Measurements from ENCODE around the gene C10orf67. TPM values are rescaled to one million over a fixed set of nuclear protein-coding genes. Genes with fewer than 3 reads are reported as not detected.

C10orf67 gene
- total and polyA plus RNA-seq, 9 donors, result 0.08 to 1.0 (median 0.28) TPM

- no peak overlapping the region for H3K27ac ChIP-seq
- H3K36me3 ChIP-seq, result no peaks in the 10 kb centered on the region
- intact Hi-C loops (cut with DNase I), result no loop called here
- H3K27me3 ChIP-seq, result no peaks in the 10 kb centered on the region
- no peak for DNase-seq
- H3K9me3 ChIP-seq, result no peaks in the 10 kb centered on the region
- TF ChIP-seq POLR2A (IDR thresholded peaks at IDR 0.05) (no peak), EP300 (IDR thresholded peaks at IDR 0.05) (no peak)
- TF ChIP-seq, protein P1, sequence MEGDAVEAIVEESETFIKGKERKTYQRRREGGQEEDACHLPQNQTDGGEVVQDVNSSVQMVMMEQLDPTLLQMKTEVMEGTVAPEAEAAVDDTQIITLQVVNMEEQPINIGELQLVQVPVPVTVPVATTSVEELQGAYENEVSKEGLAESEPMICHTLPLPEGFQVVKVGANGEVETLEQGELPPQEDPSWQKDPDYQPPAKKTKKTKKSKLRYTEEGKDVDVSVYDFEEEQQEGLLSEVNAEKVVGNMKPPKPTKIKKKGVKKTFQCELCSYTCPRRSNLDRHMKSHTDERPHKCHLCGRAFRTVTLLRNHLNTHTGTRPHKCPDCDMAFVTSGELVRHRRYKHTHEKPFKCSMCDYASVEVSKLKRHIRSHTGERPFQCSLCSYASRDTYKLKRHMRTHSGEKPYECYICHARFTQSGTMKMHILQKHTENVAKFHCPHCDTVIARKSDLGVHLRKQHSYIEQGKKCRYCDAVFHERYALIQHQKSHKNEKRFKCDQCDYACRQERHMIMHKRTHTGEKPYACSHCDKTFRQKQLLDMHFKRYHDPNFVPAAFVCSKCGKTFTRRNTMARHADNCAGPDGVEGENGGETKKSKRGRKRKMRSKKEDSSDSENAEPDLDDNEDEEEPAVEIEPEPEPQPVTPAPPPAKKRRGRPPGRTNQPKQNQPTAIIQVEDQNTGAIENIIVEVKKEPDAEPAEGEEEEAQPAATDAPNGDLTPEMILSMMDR (IDR thresholded peaks at IDR 0.05), result no peak
- H3K4me3 ChIP-seq, result no peak overlapping the region
- peaks cover 2% of the 10 kb centered on the region for H3K4me1 ChIP-seq (ENCODE audit: insufficient read depth)
- 3 to 5% (median 4%) methylated on average over 37 to 70 of the region's 70 CpGs for WGBS, 3 donors
Observed at GRCh38 chr10:23194966-23195845, 149.4 kb downstream of the C10orf67 start.

DNA sequence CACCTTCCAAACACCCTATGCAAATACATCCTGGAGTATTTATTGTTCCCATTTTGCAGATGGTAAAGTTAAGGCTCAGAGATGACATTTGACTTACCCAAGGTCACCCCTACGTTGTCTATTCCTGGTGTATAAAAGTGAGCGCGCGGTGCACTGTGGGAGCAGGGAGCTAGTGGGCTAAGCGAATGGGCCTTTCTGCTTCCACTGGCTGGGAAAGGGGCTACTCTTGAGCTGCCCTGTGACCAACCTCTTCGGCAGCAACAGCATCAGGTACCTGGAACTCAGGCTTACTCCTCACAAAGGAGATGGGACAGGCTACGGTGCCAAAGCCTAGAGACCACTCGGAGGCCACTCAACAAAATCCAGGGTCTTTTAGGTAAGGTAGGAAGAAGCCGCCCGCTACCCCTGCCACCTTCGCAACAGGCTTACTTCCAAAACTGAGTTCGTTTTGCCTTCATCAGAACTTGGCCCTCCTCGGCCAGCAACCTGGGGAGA is 150.1 kb downstream of the C10orf67 start:
- H3K4me3 ChIP-seq, result no peak overlapping the region
- intact Hi-C loops (cut with DNase I), result no loop called here
- no peak overlapping the region for H3K27ac ChIP-seq
- no peaks in the 10 kb centered on the region for H3K36me3 ChIP-seq
- peaks cover 2% of the 10 kb centered on the region for H3K4me1 ChIP-seq (ENCODE audit: insufficient read depth)
- TF ChIP-seq POLR2A (IDR thresholded peaks at IDR 0.05), result no peak
- no peak for TF ChIP-seq EP300 (IDR thresholded peaks at IDR 0.05)
- TF ChIP-seq, protein P1 (IDR thresholded peaks at IDR 0.05), result no peak
- no peaks in the 10 kb centered on the region for H3K27me3 ChIP-seq
- WGBS, 3 donors, result 5 to 10% (median 10%) methylated on average over 13 of the region's 13 CpGs
- DNase-seq, result no peak
- H3K9me3 ChIP-seq, result no peaks in the 10 kb centered on the region

- Histone ChIP-seq H3K4me1 (ENCODE audit: insufficient read depth) (peaks cover 2% of the 10 kb centered on the region), H3K9me3 (no peaks in the 10 kb centered on the region), H3K27me3 (no peaks in the 10 kb centered on the region), H3K4me3 (no peak overlapping the region), H3K36me3 (no peaks in the 10 kb centered on the region), H3K27ac (no peak overlapping the region)
- no peak for DNase-seq
- intact Hi-C loops (cut with DNase I), result no loop called here
- TF ChIP-seq, protein P1 (IDR thresholded peaks at IDR 0.05), result no peak
- TF ChIP-seq EP300 (IDR thresholded peaks at IDR 0.05) (no peak), POLR2A (IDR thresholded peaks at IDR 0.05) (no peak)
- 4 to 5% (median 4%) methylated on average over 19 of the region's 19 CpGs for WGBS, 3 donors
Observed at GRCh38 chr10:23193435-23194074, 151.0 kb downstream of the C10orf67 start.

DNA sequence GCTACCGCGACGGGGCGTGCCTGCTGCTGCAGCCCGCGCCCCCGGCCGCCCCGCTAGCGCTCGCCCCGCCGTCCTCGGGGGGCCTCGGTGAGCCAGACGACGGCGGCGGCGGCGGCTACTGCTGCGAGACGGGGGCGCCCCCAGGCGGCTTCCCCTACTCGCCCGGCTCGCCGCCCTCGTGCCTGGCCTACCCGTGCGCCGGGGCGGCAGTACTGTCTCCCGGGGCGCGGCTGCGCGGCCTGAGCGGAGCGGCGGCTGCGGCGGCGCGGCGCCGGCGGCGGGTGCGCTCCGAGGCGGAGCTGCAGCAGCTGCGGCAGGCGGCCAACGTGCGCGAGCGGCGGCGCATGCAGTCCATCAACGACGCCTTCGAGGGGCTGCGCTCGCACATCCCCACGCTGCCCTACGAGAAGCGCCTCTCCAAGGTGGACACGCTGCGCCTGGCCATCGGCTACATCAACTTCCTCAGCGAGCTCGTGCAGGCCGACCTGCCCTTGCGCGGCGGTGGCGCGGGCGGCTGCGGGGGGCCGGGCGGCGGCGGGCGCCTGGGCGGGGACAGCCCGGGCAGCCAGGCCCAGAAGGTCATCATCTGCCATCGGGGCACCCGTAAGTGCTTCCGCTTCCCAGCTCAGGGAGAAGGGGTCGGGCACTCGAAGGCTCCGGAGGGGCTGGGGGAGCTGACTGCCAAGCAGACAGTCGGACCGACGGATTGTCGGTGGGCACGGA is 151.7 kb downstream of the C10orf67 start:
- Histone ChIP-seq H3K4me3 (no peak overlapping the region), H3K27me3 (no peaks in the 10 kb centered on the region), H3K4me1 (ENCODE audit: insufficient read depth) (peaks cover 2% of the 10 kb centered on the region), H3K9me3 (no peaks in the 10 kb centered on the region), H3K36me3 (no peaks in the 10 kb centered on the region), H3K27ac (no peak overlapping the region)
- WGBS, 3 donors, result 1 to 2% (median 1%) methylated on average over 69 to 100 of the region's 100 CpGs
- DNase-seq, result no peak
- intact Hi-C loops (cut with DNase I), result no loop called here
- TF ChIP-seq, protein P1 (IDR thresholded peaks at IDR 0.05), result no peak
- TF ChIP-seq EP300 (IDR thresholded peaks at IDR 0.05) (no peak), POLR2A (IDR thresholded peaks at IDR 0.05) (no peak)
